Measurements from ENCODE around the gene EML2.

DNA sequence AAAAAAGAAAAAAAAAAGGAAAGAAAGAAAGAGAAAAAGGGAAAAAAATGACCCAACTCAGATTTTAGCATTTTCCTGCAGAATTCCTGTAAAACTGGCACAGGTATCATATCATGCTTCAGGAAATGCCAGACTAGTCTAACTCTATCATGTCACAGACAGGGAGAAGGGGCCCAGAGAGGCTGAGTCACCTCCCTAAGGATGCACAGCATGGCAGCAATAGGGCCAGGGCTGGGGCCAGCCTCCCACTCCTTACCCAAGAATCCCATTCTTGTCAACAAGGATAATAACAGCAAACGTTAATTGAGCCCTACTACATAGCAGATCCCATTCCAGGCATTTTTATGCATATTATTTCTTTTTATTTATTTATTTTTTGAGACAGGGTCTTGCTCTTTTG lies 45.7 kb downstream of the EML2 start:
- TF ChIP-seq, protein P1, sequence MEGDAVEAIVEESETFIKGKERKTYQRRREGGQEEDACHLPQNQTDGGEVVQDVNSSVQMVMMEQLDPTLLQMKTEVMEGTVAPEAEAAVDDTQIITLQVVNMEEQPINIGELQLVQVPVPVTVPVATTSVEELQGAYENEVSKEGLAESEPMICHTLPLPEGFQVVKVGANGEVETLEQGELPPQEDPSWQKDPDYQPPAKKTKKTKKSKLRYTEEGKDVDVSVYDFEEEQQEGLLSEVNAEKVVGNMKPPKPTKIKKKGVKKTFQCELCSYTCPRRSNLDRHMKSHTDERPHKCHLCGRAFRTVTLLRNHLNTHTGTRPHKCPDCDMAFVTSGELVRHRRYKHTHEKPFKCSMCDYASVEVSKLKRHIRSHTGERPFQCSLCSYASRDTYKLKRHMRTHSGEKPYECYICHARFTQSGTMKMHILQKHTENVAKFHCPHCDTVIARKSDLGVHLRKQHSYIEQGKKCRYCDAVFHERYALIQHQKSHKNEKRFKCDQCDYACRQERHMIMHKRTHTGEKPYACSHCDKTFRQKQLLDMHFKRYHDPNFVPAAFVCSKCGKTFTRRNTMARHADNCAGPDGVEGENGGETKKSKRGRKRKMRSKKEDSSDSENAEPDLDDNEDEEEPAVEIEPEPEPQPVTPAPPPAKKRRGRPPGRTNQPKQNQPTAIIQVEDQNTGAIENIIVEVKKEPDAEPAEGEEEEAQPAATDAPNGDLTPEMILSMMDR (IDR thresholded peaks at IDR 0.05; ENCODE audit: low read depth, low read length, poor library complexity, severe bottlenecking): no peak
- TF ChIP-seq EZH2phosphoT487 (IDR thresholded peaks at IDR 0.05; ENCODE audit: borderline replicate concordance, low read length): no peak
